A549 (cell line): ENCODE data around the gene TBC1D22A. TPM values are rescaled to one million over a fixed set of nuclear protein-coding genes. Genes with fewer than 3 reads are reported as not detected.

Source experiments
- ATAC-seq, 2 experiments: fragments of 200-7000 bp in 1 of 2; fragments of >200 bp in 1 of 2; cut with Nextera tagmentation in 1 of 2; cut with Tn5 transposase in 1 of 2; 3 replicates each; pipeline versions ENCODE4 v1.8.0 to v1.9.1; 2018 to 2020; ENCODE audit warnings: mild to moderate bottlenecking in 1 of 2, moderate library complexity in 1 of 2
- CTCF ChIA-PET: fragments of 300-600 bp; sonication (Branson Sonifier 250); formaldehyde crosslinking; extraction: SDS; loops from one replicate; lab custom pipeline; 2021; ENCODE audit warnings: antibody characterized with exemption, inconsistent platforms; lab: Yijun Ruan, JAX
- POLR2A ChIA-PET: fragments of 350-600 bp; formaldehyde crosslinking; extraction: SDS; loops from one replicate; lab custom pipeline; 2021; ENCODE audit warnings: antibody characterized with exemption, inconsistent platforms; lab: Yijun Ruan, JAX
- DNase-seq, 2 experiments: peaks; one replicate each; pipeline versions ENCODE4 v3.0.0 to v3.0.0-alpha.2; 2011 to 2016; ENCODE audit warnings: low read depth in 1 of 2, low spot score in 1 of 2
- FAIRE-seq: peaks from 2 replicates; lab custom pipeline; 2011; peaks lifted over from hg19 to GRCh38; lab: Jason Lieb, UNC
- H3K27ac ChIP-seq, 2 experiments: fragments of >200 bp; sonication (Bioruptor Twin); formaldehyde crosslinking; 3 replicates each; pipeline ENCODE4 v1.5.1; 2016 to 2017
- H3K4me1 ChIP-seq: fragments of >200 bp; sonication (Bioruptor Twin); formaldehyde crosslinking; 3 replicates; pipeline ENCODE4 v1.6.1; 2016
- H3K4me2 ChIP-seq: fragments of >200 bp; sonication (Bioruptor Twin); formaldehyde crosslinking; 3 replicates; pipeline ENCODE4 v1.6.1; 2016
- H3K4me3 ChIP-seq: fragments of >200 bp; sonication (Bioruptor Twin); formaldehyde crosslinking; 3 replicates; pipeline ENCODE4 v1.5.1; 2016
- H3K9me3 ChIP-seq: fragments of >200 bp; sonication (Bioruptor Twin); formaldehyde crosslinking; 3 replicates; pipeline ENCODE4 v1.6.1; 2016
- ATOH8 ChIP-seq: fragments of 250-450 bp; sonication (Bioruptor Pico); IDR thresholded peaks from 2 replicates; pipeline ENCODE4 v1.5.0; 2020; ENCODE audit warnings: low read depth, mild to moderate bottlenecking, moderate library complexity
- BCL3 ChIP-seq: fragments of >200 bp; sonication (Bioruptor Twin); formaldehyde crosslinking; IDR thresholded peaks from 3 replicates; pipeline ENCODE4 v1.6.1; 2016
- CBX2 ChIP-seq: fragments of 200-600 bp; sonication (generic); IDR thresholded peaks from 2 replicates; pipeline ENCODE4 v1.6.1; 2016; ENCODE audit warnings: low read depth, mild to moderate bottlenecking, borderline replicate concordance
- E2F6 ChIP-seq: IDR thresholded peaks from 2 replicates; pipeline ENCODE4 v1.6.1; 2012; ENCODE audit warnings: low read depth, borderline replicate concordance
- EHMT2 ChIP-seq: fragments of 200-600 bp; sonication (generic); IDR thresholded peaks from 2 replicates; pipeline ENCODE4 v1.6.1; 2016; ENCODE audit warnings: antibody characterized with exemption, low read depth, mild to moderate bottlenecking, moderate library complexity
- ELK1 ChIP-seq: fragments of 150-350 bp; IDR thresholded peaks from 2 replicates; pipeline ENCODE4 v1.6.1; 2014; ENCODE audit warnings: low read depth, mild to moderate bottlenecking, low read length
- ESRRA ChIP-seq: fragments of 150-350 bp; IDR thresholded peaks from 2 replicates; pipeline ENCODE4 v1.6.1; 2014; ENCODE audit warnings: mild to moderate bottlenecking, low read length, borderline replicate concordance
- FOXS1 ChIP-seq: fragments of 250-450 bp; sonication (Bioruptor Pico); IDR thresholded peaks from 2 replicates; pipeline ENCODE4 v1.5.0; 2020; ENCODE audit warnings: mild to moderate bottlenecking, moderate library complexity
- HES2 ChIP-seq: fragments of >200 bp; sonication (Bioruptor Twin); formaldehyde crosslinking; IDR thresholded peaks from 2 replicates; pipeline ENCODE4 v1.6.1; 2016
- HMGXB4 ChIP-seq: fragments of 250-450 bp; sonication (Bioruptor Pico); IDR thresholded peaks from 2 replicates; pipeline ENCODE4 v1.5.0; 2021; ENCODE audit warnings: mild to moderate bottlenecking, moderate library complexity, borderline replicate concordance
- HOXA7 ChIP-seq: fragments of 250-450 bp; sonication (Bioruptor Pico); IDR thresholded peaks from 2 replicates; pipeline ENCODE4 v1.5.0; 2020; ENCODE audit warnings: mild to moderate bottlenecking, moderate library complexity
- HOXB13 ChIP-seq: fragments of 250-450 bp; sonication (Bioruptor Pico); IDR thresholded peaks from 2 replicates; pipeline ENCODE4 v1.5.0; 2020; ENCODE audit warnings: low read depth, mild to moderate bottlenecking, moderate library complexity
- HOXB5 ChIP-seq: fragments of 250-450 bp; sonication (Bioruptor Pico); IDR thresholded peaks from 2 replicates; pipeline ENCODE4 v1.5.0; 2020; ENCODE audit warnings: mild to moderate bottlenecking, moderate library complexity
- JUNB ChIP-seq: fragments of >200 bp; sonication (Bioruptor Twin); formaldehyde crosslinking; IDR thresholded peaks from 2 replicates; pipeline ENCODE4 v1.6.1; 2016
- MAZ ChIP-seq: fragments of 150-350 bp; IDR thresholded peaks from 2 replicates; pipeline ENCODE4 v1.6.1; 2014; ENCODE audit warnings: antibody characterized with exemption, low read depth, low read length, borderline replicate concordance
- NR3C1 ChIP-seq: fragments of >200 bp; sonication (Bioruptor Twin); formaldehyde crosslinking; IDR thresholded peaks from 3 replicates; pipeline ENCODE4 v1.6.1; 2017
- PHF8 ChIP-seq: fragments of 200-600 bp; sonication (generic); IDR thresholded peaks from 2 replicates; pipeline ENCODE4 v1.6.1; 2016; ENCODE audit warnings: low read depth, mild to moderate bottlenecking, antibody characterized with exemption, moderate library complexity, borderline replicate concordance
- POLR2A ChIP-seq: IDR thresholded peaks from 2 replicates; pipeline ENCODE4 v1.6.1; 2012; ENCODE audit warnings: mild to moderate bottlenecking, low read length
- RAD21 ChIP-seq, 2 experiments: fragments of >200 bp in 1 of 2; sonication (Bioruptor Twin) in 1 of 2; formaldehyde crosslinking in 1 of 2; IDR thresholded peaks in 1 of 2; conservative IDR thresholded peaks in 1 of 2; 2 replicates in 1 of 2; 3 replicates in 1 of 2; pipeline ENCODE4 v1.6.1; 2012 to 2018; ENCODE audit warnings: inconsistent platforms in 1 of 2
- RARB ChIP-seq: fragments of 250-450 bp; sonication (Bioruptor Pico); IDR thresholded peaks from 2 replicates; pipeline ENCODE4 v1.8.0; 2021; ENCODE audit warnings: mild to moderate bottlenecking, moderate library complexity
- RCOR1 ChIP-seq: fragments of 150-350 bp; IDR thresholded peaks from 2 replicates; pipeline ENCODE4 v1.6.1; 2014; ENCODE audit warnings: antibody characterized with exemption, low read length, low read depth
- REST ChIP-seq: fragments of 200-600 bp; sonication (generic); IDR thresholded peaks from 2 replicates; pipeline ENCODE4 v1.6.1; 2016; ENCODE audit warnings: antibody characterized with exemption, mild to moderate bottlenecking, moderate library complexity
- RNF2 ChIP-seq: fragments of 200-600 bp; sonication (generic); IDR thresholded peaks from 2 replicates; pipeline ENCODE4 v1.6.1; 2016; ENCODE audit warnings: low read depth, mild to moderate bottlenecking, antibody characterized with exemption, moderate library complexity, borderline replicate concordance
- TP53 ChIP-seq: fragments of 250-450 bp; sonication (Bioruptor Pico); IDR thresholded peaks from 2 replicates; pipeline ENCODE4 v1.5.0; 2021; ENCODE audit warnings: mild to moderate bottlenecking, moderate library complexity
- ZC3H11A ChIP-seq: fragments of 450-650 bp; IDR thresholded peaks from 2 replicates; pipeline ENCODE4 v1.6.1; 2014; ENCODE audit warnings: antibody characterized with exemption, mild to moderate bottlenecking
- WGBS: methylation state at CpG from one replicate; pipeline ENCODE4 v1.1.6; 2017; ENCODE audit errors: missing lambda C conversion rate; 5-methylcytosine and 5-hydroxymethylcytosine counted together
- polyA plus RNA-seq, 4 experiments: library from polyadenylated mRNA; depleted of rRNA in 3 of 4; stranded (reverse); fragments of >200 nt; fragmentation: RNase III in 1 of 4; extraction: RNeasy Plus Mini Kit Qiagen cat#74134 plus additional on column Dnase treatment in 1 of 4; gene quantifications; 2 replicates in 3 of 4; 3 replicates in 1 of 4; pipeline ENCODE4 v1.2.3, GENCODE V29; 2011 to 2017

TBC1D22A gene
- polyA plus RNA-seq, 2 of the 4 experiments (the other 2 are of a cell fraction) = 8.9 to 10.8 TPM

- ATAC-seq (no peak), DNase-seq (no peak), FAIRE-seq (no peak)
- CTCF ChIA-PET = no interaction called here
- POLR2A ChIA-PET = no interaction called here
- H3K27ac ChIP-seq = no peak overlapping the region
- H3K4me2 ChIP-seq = no peak overlapping the region
- H3K4me3 ChIP-seq = no peak overlapping the region
- 83% methylated on average over 6 of the region's 6 CpGs for WGBS
- TF ChIP-seq ZC3H11A (no peak), RAD21 (conservative IDR thresholded peaks at IDR 0.05 in 1 of 2, IDR thresholded peaks at IDR 0.05 in 1 of 2) (no peak), EHMT2 (no peak), HOXA7 (CRISPR knock-in tag) (no peak), POLR2A (no peak), RCOR1 (no peak), PHF8 (no peak), RNF2 (no peak), CBX2 (no peak), ATOH8 (CRISPR knock-in tag) (no peak)
- peaks cover 9% of the 10 kb centered on the region; the same call in 1 of the 3 replicates for H3K4me1 ChIP-seq
- no peaks in the 10 kb centered on the region for H3K9me3 ChIP-seq
Measured at GRCh38 chr22:46849951-46850350, 87.5 kb downstream of the TBC1D22A start.

- H3K9me3 ChIP-seq = no peaks in the 10 kb centered on the region
- no peak for TF ChIP-seq HOXB13 (CRISPR knock-in tag)
- TF ChIP-seq ESRRA = no peak
- TF ChIP-seq HMGXB4 (CRISPR knock-in tag) = no peak
- TF ChIP-seq MAZ = no peak
- no peak for TF ChIP-seq TP53 (CRISPR knock-in tag)
- TF ChIP-seq E2F6 = no peak
- TF ChIP-seq REST = no peak
- TF ChIP-seq JUNB = no peak
- no peak for TF ChIP-seq HOXB5
- TF ChIP-seq BCL3 = no peak
- TF ChIP-seq ELK1 = no peak
- TF ChIP-seq RNF2 = no peak
- no peak for TF ChIP-seq FOXS1 (CRISPR knock-in tag)
- TF ChIP-seq RARB (CRISPR knock-in tag) = no peak
- no peak for TF ChIP-seq NR3C1
- no peak for TF ChIP-seq RCOR1
- no peak for TF ChIP-seq HES2
- TF ChIP-seq, all 56 proteins: peak for 0
- ChIA-PET POLR2A (no interaction called here), CTCF (interaction anchor here (1.1 to 1.3 kb wide), 2 partner anchors 47 to 48 kb away, joined by 3 read pairs; no protein-coding TSS in a partner anchor)
- Histone ChIP-seq H3K4me3 (no peak overlapping the region), H3K4me1 (no peaks in the 10 kb centered on the region), H3K4me2 (no peak overlapping the region), H3K27ac (no peak overlapping the region)
- ATAC-seq = no peak
- DNase-seq = no peak
- 83% methylated on average over 8 of the region's 9 CpGs for whole genome bisulfite sequencing
- no peak for FAIRE-seq
Measured at GRCh38 chr22:46851311-46851710, 88.9 kb downstream of the TBC1D22A start.
